HepG2 (cell line): ENCODE data around the gene GFER. TPM values are rescaled to one million over a fixed set of nuclear protein-coding genes. Genes with fewer than 3 reads are reported as not detected.

Experiments
- AGO1 ChIP-seq: fragments of 200-400 bp; formaldehyde crosslinking; IDR thresholded peaks from 2 replicates; pipeline ENCODE4 v1.6.1; 2017; ENCODE audit warnings: mild to moderate bottlenecking, low read depth, low read length, moderate library complexity; ENCODE audit not compliant: poor library complexity, severe bottlenecking
- CBFB ChIP-seq: sonication (generic); formaldehyde crosslinking; IDR thresholded peaks from 2 replicates; pipeline ENCODE4 v1.4.0; 2020; ENCODE audit warnings: missing genetic modification reagents
- ELF1 ChIP-seq: sonication (generic); formaldehyde crosslinking; IDR thresholded peaks from 2 replicates; pipeline ENCODE4 v1.4.0; 2020; ENCODE audit warnings: missing genetic modification reagents
- ELF3 ChIP-seq: IDR thresholded peaks from 2 replicates; pipeline ENCODE4 v1.6.1; 2016; ENCODE audit warnings: missing genetic modification reagents, missing compliant biosample characterization
- HMG20A ChIP-seq: IDR thresholded peaks from 2 replicates; pipeline ENCODE4 v1.6.1; 2016; ENCODE audit warnings: borderline replicate concordance
- NONO ChIP-seq, 2 experiments: fragments of 450-650 bp in 1 of 2; sonication (generic) in 1 of 2; formaldehyde crosslinking in 1 of 2; IDR thresholded peaks in 1 of 2; conservative IDR thresholded peaks in 1 of 2; 2 replicates each; pipeline versions ENCODE4 v1.6.1 to v1.8.0; 2017 to 2022; ENCODE audit warnings: mild to moderate bottlenecking in 1 of 2, missing genetic modification reagents in 1 of 2, moderate library complexity in 1 of 2
- PCBP2 ChIP-seq: fragments of 200-400 bp; formaldehyde crosslinking; optimal IDR thresholded peaks from 2 replicates; pipeline ENCODE3; 2018; ENCODE audit warnings: low read length, low read depth; ENCODE audit not compliant: poor library complexity, severe bottlenecking
- PITX1 ChIP-seq: sonication (generic); formaldehyde crosslinking; IDR thresholded peaks from 2 replicates; pipeline ENCODE4 v1.5.1; 2020; ENCODE audit warnings: mild to moderate bottlenecking, missing genetic modification reagents
- PTBP1 ChIP-seq: fragments of 200-400 bp; formaldehyde crosslinking; IDR thresholded peaks from 2 replicates; pipeline ENCODE4 v1.6.1; 2018; ENCODE audit warnings: low read length, low read depth; ENCODE audit not compliant: poor library complexity, severe bottlenecking
- TARDBP ChIP-seq: sonication (generic); formaldehyde crosslinking; IDR thresholded peaks from 2 replicates; pipeline ENCODE4 v1.8.0; 2022; ENCODE audit warnings: mild to moderate bottlenecking, missing genetic modification reagents
- THYN1 ChIP-seq: sonication (generic); formaldehyde crosslinking; IDR thresholded peaks from 2 replicates; pipeline ENCODE4 v1.8.1; 2023; ENCODE audit warnings: low read depth, mild to moderate bottlenecking, moderate library complexity, missing genetic modification reagents, borderline replicate concordance
- ZBTB25 ChIP-seq: IDR thresholded peaks from 2 replicates; pipeline ENCODE4 v1.6.1; 2018; ENCODE audit warnings: missing genetic modification reagents
- ZMYM3 ChIP-seq: sonication (generic); formaldehyde crosslinking; IDR thresholded peaks from 2 replicates; pipeline ENCODE4 v1.5.1; 2020; ENCODE audit warnings: mild to moderate bottlenecking, missing genetic modification reagents
- ZNF205 ChIP-seq: IDR thresholded peaks from 2 replicates; pipeline ENCODE4 v1.6.1; 2018; ENCODE audit warnings: missing biosample characterization, missing genetic modification reagents
- ZNF3 ChIP-seq: IDR thresholded peaks from 2 replicates; pipeline ENCODE4 v1.7.0; 2017; ENCODE audit warnings: inconsistent platforms
- ZNF343 ChIP-seq: sonication (generic); formaldehyde crosslinking; IDR thresholded peaks from 2 replicates; pipeline ENCODE4 v1.4.0; 2020; ENCODE audit warnings: mild to moderate bottlenecking, missing genetic modification reagents
- ZNF720 ChIP-seq: sonication (generic); formaldehyde crosslinking; IDR thresholded peaks from 2 replicates; pipeline ENCODE4 v1.4.0; 2020; ENCODE audit warnings: missing genetic modification reagents
- ZNF749 ChIP-seq: sonication (generic); formaldehyde crosslinking; IDR thresholded peaks from 2 replicates; pipeline ENCODE4 v1.8.0; 2022; ENCODE audit warnings: mild to moderate bottlenecking, missing genetic modification reagents, moderate library complexity, borderline replicate concordance
- ZSCAN12 ChIP-seq: sonication (generic); formaldehyde crosslinking; IDR thresholded peaks from 2 replicates; pipeline ENCODE4 v1.9.0; 2021; ENCODE audit warnings: mild to moderate bottlenecking, missing genetic modification reagents
- polyA plus RNA-seq, 8 experiments: library from polyadenylated mRNA; depleted of rRNA in 3 of 8; stranded (reverse) in 7 of 8; unstranded in 1 of 8; fragments of >200 nt; fragmentation: Illumina TruSeq in 4 of 8; extraction: Trizol in 4 of 8; gene quantifications; 2 replicates each; pipeline versions ENCODE4 v1.2.1 to v1.2.3, GENCODE V29; 2011 to 2016; ENCODE audit warnings: low read depth in 4 of 8, missing spikeins in 1 of 8, mixed read lengths in 1 of 8; ENCODE audit not compliant: insufficient read depth in 1 of 8
- total RNA-seq, 5 experiments: library from RNA; depleted of rRNA; stranded (reverse); fragments of >200 nt; fragmentation: Illumina TruSeq; extraction: Trizol; gene quantifications; 2 replicates each; pipeline ENCODE4 v1.2.3, GENCODE V29; 2016; ENCODE audit warnings: low read depth in 1 of 5
- TF ChIP-seq, protein P1 (sequence below): IDR thresholded peaks from 2 replicates; pipeline ENCODE4 v1.6.1; 2016; ENCODE audit warnings: mild to moderate bottlenecking
- TF ChIP-seq, protein P2 (sequence below): sonication (generic); formaldehyde crosslinking; conservative IDR thresholded peaks from 2 replicates; pipeline ENCODE4 v1.8.1; 2023; ENCODE audit warnings: missing genetic modification reagents
- TF ChIP-seq, protein P3 (sequence below): sonication (generic); formaldehyde crosslinking; IDR thresholded peaks from 2 replicates; pipeline ENCODE4 v1.5.0; 2020; ENCODE audit warnings: mild to moderate bottlenecking, missing genetic modification reagents, moderate library complexity
- TF ChIP-seq, protein P4 (sequence below): sonication (generic); formaldehyde crosslinking; conservative IDR thresholded peaks from 2 replicates; pipeline ENCODE4 v1.8.0; 2022; ENCODE audit warnings: low read depth, missing genetic modification reagents

GFER gene
- total and polyA plus RNA-seq, 2 of the 13 experiments (the other 11 are each of a cell fraction or from before 2014, with no cell fraction given) = 28.6 to 71.7 TPM

DNA sequence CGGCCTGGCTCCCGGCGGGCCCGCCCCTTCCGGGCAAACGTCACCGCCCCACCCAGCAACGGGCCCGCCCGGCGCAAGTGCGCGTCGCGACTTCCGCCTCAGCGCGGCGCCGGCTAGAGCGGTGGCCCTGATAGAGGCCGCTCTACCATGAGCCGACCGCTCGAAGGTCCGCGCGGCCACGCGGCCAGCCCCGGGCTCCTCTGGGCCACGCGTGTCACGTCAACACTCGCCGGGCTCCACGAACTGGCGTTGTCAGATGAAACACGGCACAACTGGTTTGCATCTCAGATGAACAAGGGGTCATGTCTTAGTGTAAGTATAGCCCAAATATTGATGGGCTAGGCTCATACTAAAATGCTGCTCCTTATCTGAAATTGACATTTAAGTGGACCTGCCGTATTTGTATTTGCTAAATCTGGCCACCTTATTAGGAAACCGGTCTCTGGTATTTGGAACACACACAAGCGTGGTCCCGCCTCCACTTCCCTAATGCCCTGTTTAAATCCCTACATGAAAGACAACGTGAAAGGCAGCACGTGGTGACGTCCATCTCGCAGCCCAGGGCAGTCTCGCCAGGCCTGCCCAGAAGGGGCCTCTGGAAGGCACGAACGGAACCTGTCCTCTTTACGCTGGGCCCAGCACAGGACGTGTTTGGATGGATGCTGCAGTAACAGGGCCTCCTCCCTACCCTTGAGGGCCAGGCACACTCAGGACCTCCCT, 26.0 kb downstream of the GFER start, which contains the start of gene ZNF598 (continued):
- TF ChIP-seq ZNF749 (no peak), PTBP1 (no peak), ELF3 (no peak), ZNF205 (CRISPR knock-in tag) (peak; percentile 43; the same call in 1 of the 2 replicates), TARDBP (CRISPR knock-in tag) (peak; percentile 28; the same call in 1 of the 2 replicates), ZBTB25 (CRISPR knock-in tag) (peak; percentile 88), PCBP2 (no peak), THYN1 (CRISPR knock-in tag) (no peak), AGO1 (no peak), HMG20A (no peak), CBFB (CRISPR knock-in tag) (no peak), ZMYM3 (CRISPR knock-in tag) (peak; percentile 39; the same call in 1 of the 2 replicates), ZNF3 (no peak), NONO (IDR thresholded peaks at IDR 0.05) (no peak), NONO (CRISPR knock-in tag; conservative IDR thresholded peaks at IDR 0.05) (peak; percentile 82), PITX1 (CRISPR knock-in tag) (peak; percentile 11; the same call in 1 of the 2 replicates), ZNF343 (CRISPR knock-in tag) (no peak), ZNF720 (CRISPR knock-in tag) (no peak), ELF1 (peak; percentile 81), ZSCAN12 (CRISPR knock-in tag) (no peak)
- TF ChIP-seq, protein P1, sequence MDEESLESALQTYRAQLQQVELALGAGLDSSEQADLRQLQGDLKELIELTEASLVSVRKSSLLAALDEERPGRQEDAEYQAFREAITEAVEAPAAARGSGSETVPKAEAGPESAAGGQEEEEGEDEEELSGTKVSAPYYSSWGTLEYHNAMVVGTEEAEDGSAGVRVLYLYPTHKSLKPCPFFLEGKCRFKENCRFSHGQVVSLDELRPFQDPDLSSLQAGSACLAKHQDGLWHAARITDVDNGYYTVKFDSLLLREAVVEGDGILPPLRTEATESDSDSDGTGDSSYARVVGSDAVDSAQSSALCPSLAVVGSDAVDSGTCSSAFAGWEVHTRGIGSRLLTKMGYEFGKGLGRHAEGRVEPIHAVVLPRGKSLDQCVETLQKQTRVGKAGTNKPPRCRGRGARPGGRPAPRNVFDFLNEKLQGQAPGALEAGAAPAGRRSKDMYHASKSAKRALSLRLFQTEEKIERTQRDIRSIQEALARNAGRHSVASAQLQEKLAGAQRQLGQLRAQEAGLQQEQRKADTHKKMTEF (CRISPR knock-in tag) = peak; percentile 84
- TF ChIP-seq, protein P2, sequence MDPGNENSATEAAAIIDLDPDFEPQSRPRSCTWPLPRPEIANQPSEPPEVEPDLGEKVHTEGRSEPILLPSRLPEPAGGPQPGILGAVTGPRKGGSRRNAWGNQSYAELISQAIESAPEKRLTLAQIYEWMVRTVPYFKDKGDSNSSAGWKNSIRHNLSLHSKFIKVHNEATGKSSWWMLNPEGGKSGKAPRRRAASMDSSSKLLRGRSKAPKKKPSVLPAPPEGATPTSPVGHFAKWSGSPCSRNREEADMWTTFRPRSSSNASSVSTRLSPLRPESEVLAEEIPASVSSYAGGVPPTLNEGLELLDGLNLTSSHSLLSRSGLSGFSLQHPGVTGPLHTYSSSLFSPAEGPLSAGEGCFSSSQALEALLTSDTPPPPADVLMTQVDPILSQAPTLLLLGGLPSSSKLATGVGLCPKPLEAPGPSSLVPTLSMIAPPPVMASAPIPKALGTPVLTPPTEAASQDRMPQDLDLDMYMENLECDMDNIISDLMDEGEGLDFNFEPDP (CRISPR knock-in tag) = peak; percentile 62; the same call in 1 of the 2 replicates
- TF ChIP-seq, protein P3, sequence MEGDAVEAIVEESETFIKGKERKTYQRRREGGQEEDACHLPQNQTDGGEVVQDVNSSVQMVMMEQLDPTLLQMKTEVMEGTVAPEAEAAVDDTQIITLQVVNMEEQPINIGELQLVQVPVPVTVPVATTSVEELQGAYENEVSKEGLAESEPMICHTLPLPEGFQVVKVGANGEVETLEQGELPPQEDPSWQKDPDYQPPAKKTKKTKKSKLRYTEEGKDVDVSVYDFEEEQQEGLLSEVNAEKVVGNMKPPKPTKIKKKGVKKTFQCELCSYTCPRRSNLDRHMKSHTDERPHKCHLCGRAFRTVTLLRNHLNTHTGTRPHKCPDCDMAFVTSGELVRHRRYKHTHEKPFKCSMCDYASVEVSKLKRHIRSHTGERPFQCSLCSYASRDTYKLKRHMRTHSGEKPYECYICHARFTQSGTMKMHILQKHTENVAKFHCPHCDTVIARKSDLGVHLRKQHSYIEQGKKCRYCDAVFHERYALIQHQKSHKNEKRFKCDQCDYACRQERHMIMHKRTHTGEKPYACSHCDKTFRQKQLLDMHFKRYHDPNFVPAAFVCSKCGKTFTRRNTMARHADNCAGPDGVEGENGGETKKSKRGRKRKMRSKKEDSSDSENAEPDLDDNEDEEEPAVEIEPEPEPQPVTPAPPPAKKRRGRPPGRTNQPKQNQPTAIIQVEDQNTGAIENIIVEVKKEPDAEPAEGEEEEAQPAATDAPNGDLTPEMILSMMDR (CRISPR knock-in tag) = 0 out of 2 replicates have a peak, but pooled peaks have one; percentile 8
- TF ChIP-seq, protein P4, sequence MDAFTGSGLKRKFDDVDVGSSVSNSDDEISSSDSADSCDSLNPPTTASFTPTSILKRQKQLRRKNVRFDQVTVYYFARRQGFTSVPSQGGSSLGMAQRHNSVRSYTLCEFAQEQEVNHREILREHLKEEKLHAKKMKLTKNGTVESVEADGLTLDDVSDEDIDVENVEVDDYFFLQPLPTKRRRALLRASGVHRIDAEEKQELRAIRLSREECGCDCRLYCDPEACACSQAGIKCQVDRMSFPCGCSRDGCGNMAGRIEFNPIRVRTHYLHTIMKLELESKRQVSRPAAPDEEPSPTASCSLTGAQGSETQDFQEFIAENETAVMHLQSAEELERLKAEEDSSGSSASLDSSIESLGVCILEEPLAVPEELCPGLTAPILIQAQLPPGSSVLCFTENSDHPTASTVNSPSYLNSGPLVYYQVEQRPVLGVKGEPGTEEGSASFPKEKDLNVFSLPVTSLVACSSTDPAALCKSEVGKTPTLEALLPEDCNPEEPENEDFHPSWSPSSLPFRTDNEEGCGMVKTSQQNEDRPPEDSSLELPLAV (CRISPR knock-in tag) = no peak
